BLaER1 treated with 17β-estradiol and CSF1 and Interleukin-3, amounts not matched to agents 10 nM and 100 nM (cell line): ENCODE results near the gene CC2D2A.
A peak's percentile ranks its signal among the peaks of the same experiment; 100 is the strongest.

ENCODE experiments used
- H3K27ac ChIP-seq, 11 experiments: shearing (Covaris generic); formaldehyde crosslinking; 2 replicates each; pipeline ENCODE4 v1.8.1; 2022
- H3K27me3 ChIP-seq, 11 experiments: shearing (Covaris generic); formaldehyde crosslinking; 2 replicates each; pipeline ENCODE4 v1.8.1; 2022
- H3K36me3 ChIP-seq, 11 experiments: shearing (Covaris generic); formaldehyde crosslinking; 2 replicates each; pipeline ENCODE4 v1.8.1; 2022
- H3K4me1 ChIP-seq, 10 experiments: shearing (Covaris generic); formaldehyde crosslinking; 2 replicates each; pipeline ENCODE4 v1.8.1; 2022
- H3K4me2 ChIP-seq, 11 experiments: shearing (Covaris generic); formaldehyde crosslinking; 2 replicates each; pipeline ENCODE4 v1.8.1; 2022
- H3K4me3 ChIP-seq, 10 experiments: shearing (Covaris generic); formaldehyde crosslinking; 2 replicates each; pipeline ENCODE4 v1.8.1; 2022
- H3K9ac ChIP-seq, 11 experiments: shearing (Covaris generic); formaldehyde crosslinking; 2 replicates each; pipeline ENCODE4 v1.8.1; 2022
- H3K9me3 ChIP-seq, 11 experiments: shearing (Covaris generic); formaldehyde crosslinking; replicated peaks in 1 of 11; 2 replicates each; pipeline ENCODE4 v1.8.1; 2022
- H4K20me1 ChIP-seq, 11 experiments: shearing (Covaris generic); formaldehyde crosslinking; 2 replicates each; pipeline ENCODE4 v1.8.1; 2022
- Cebpa-rat ChIP-seq, 11 experiments: shearing (Covaris generic); IDR thresholded peaks; 2 replicates each; pipeline ENCODE4 v1.8.1; 2022

CC2D2A gene

GRCh38 chr4:15536552-15537499, 67.1 kb downstream of the CC2D2A start:
- no peak overlapping the region for H3K4me2 ChIP-seq
- no peak overlapping the region for H3K27ac ChIP-seq
- H3K4me3 ChIP-seq, result no peak overlapping the region
- H3K36me3 ChIP-seq, result peaks cover 0 to 77% (median 8%) of the 10 kb centered on the region in 11 experiments; a peak in 9 of 22 replicates
- no peak overlapping the region for H3K9ac ChIP-seq
- no peaks in the 10 kb centered on the region for H3K4me1 ChIP-seq
- peaks cover 0 to 8% (median 0%) of the 10 kb centered on the region in 11 experiments; a peak in 1 of 22 replicates for H4K20me1 ChIP-seq
- TF ChIP-seq Cebpa-rat (IDR thresholded peaks at IDR 0.05), result no peak
- H3K9me3 ChIP-seq, result no peaks in the 10 kb centered on the region
- H3K27me3 ChIP-seq, result no peaks in the 10 kb centered on the region

- Histone ChIP-seq H3K27ac (no peak overlapping the region), H3K4me2 (no peak overlapping the region), H3K9ac (no peak overlapping the region), H3K27me3 (no peaks in the 10 kb centered on the region), H3K9me3 (no peaks in the 10 kb centered on the region), H4K20me1 (peaks cover 0 to 7% (median 0%) of the 10 kb centered on the region in 11 experiments; a peak in 1 of 22 replicates), H3K4me1 (no peaks in the 10 kb centered on the region), H3K4me3 (no peak overlapping the region), H3K36me3 (peaks cover 0 to 96% (median 8%) of the 10 kb centered on the region in 11 experiments; a peak in 9 of 22 replicates)
- TF ChIP-seq Cebpa-rat (IDR thresholded peaks at IDR 0.05), result no peak
These were observed 72.3 kb downstream of the CC2D2A start for GRCh38 chr4:15541941-15542340.

GRCh38 chr4:15542760-15543159, 73.1 kb downstream of the CC2D2A start:
- no peak overlapping the region for H3K9ac ChIP-seq
- no peak overlapping the region for H3K27ac ChIP-seq
- peaks cover 0 to 94% (median 5%) of the 10 kb centered on the region in 11 experiments; a peak in 9 of 22 replicates for H3K36me3 ChIP-seq
- H3K4me1 ChIP-seq, result peaks cover 0 to 6% (median 4%) of the 10 kb centered on the region in 10 experiments; a peak in 8 of 20 replicates
- H3K27me3 ChIP-seq, result no peaks in the 10 kb centered on the region
- H4K20me1 ChIP-seq, result no peaks in the 10 kb centered on the region
- no peak for TF ChIP-seq Cebpa-rat (IDR thresholded peaks at IDR 0.05)
- no peak overlapping the region for H3K4me3 ChIP-seq
- H3K9me3 ChIP-seq, result no peaks in the 10 kb centered on the region
- no peak overlapping the region for H3K4me2 ChIP-seq

- Histone ChIP-seq H4K20me1 (no peaks in the 10 kb centered on the region), H3K27ac (no peak overlapping the region), H3K4me3 (no peak overlapping the region), H3K27me3 (no peaks in the 10 kb centered on the region), H3K9ac (no peak overlapping the region), H3K4me2 (no peak overlapping the region), H3K9me3 (no peaks in the 10 kb centered on the region), H3K4me1 (peaks cover 0 to 8% (median 5%) of the 10 kb centered on the region in 10 experiments; a peak in 8 of 20 replicates), H3K36me3 (peaks cover 0 to 92% (median 0%) of the 10 kb centered on the region in 11 experiments; a peak in 7 of 22 replicates)
- no peak for TF ChIP-seq Cebpa-rat (IDR thresholded peaks at IDR 0.05)
These were observed 74.0 kb downstream of the CC2D2A start for GRCh38 chr4:15543537-15544247.

- Histone ChIP-seq H3K36me3 (peaks cover 0 to 90% (median 0%) of the 10 kb centered on the region in 11 experiments; a peak in 8 of 22 replicates), H3K4me1 (peaks cover 0 to 8% (median 5%) of the 10 kb centered on the region in 10 experiments; a peak in 8 of 20 replicates), H3K27ac (no peak overlapping the region), H3K4me2 (no peak overlapping the region), H3K9me3 (no peaks in the 10 kb centered on the region), H3K4me3 (no peak overlapping the region), H3K9ac (no peak overlapping the region), H3K27me3 (no peaks in the 10 kb centered on the region), H4K20me1 (no peaks in the 10 kb centered on the region)
- no peak for TF ChIP-seq Cebpa-rat (IDR thresholded peaks at IDR 0.05)
These were observed 74.6 kb downstream of the CC2D2A start for GRCh38 chr4:15544248-15544729.

- H3K4me3 ChIP-seq, result no peak overlapping the region
- H3K36me3 ChIP-seq, result peaks cover 0 to 92% (median 0%) of the 10 kb centered on the region in 11 experiments; a peak in 8 of 22 replicates
- H3K9me3 ChIP-seq, result no peaks in the 10 kb centered on the region
- no peaks in the 10 kb centered on the region for H4K20me1 ChIP-seq
- H3K9ac ChIP-seq, result no peak overlapping the region
- no peak overlapping the region for H3K4me2 ChIP-seq
- H3K4me1 ChIP-seq, result peaks cover 0 to 8% (median 5%) of the 10 kb centered on the region in 10 experiments; a peak in 8 of 20 replicates
- H3K27ac ChIP-seq, result no peak overlapping the region
- TF ChIP-seq Cebpa-rat (IDR thresholded peaks at IDR 0.05), result no peak
- no peaks in the 10 kb centered on the region for H3K27me3 ChIP-seq
These were observed 75.7 kb downstream of the CC2D2A start for GRCh38 chr4:15545371-15545770.

- Histone ChIP-seq H3K9ac (no peak overlapping the region), H3K4me1 (peaks cover 0 to 8% (median 5%) of the 10 kb centered on the region in 10 experiments; a peak in 8 of 20 replicates), H3K4me3 (no peak overlapping the region), H3K27me3 (no peaks in the 10 kb centered on the region), H3K36me3 (peaks cover 0 to 86% (median 0%) of the 10 kb centered on the region in 11 experiments; a peak in 8 of 22 replicates), H4K20me1 (no peaks in the 10 kb centered on the region), H3K4me2 (peak overlapping the region in 8 of 11 experiments; percentile 6 to 43 (median 18); a peak in 10 of 22 replicates), H3K27ac (no peak overlapping the region), H3K9me3 (no peaks in the 10 kb centered on the region)
- no peak for TF ChIP-seq Cebpa-rat (IDR thresholded peaks at IDR 0.05)
These were observed 77.7 kb downstream of the CC2D2A start for GRCh38 chr4:15547392-15547791.

GRCh38 chr4:15550491-15550890, 80.8 kb downstream of the CC2D2A start:
- no peak for TF ChIP-seq Cebpa-rat (IDR thresholded peaks at IDR 0.05)
- Histone ChIP-seq H3K9me3 (no peaks in the 10 kb centered on the region), H3K4me1 (peaks cover 0 to 14% (median 5%) of the 10 kb centered on the region in 10 experiments; a peak in 8 of 20 replicates), H3K4me3 (no peak overlapping the region), H3K27ac (no peak overlapping the region), H3K36me3 (peaks cover 0 to 85% (median 0%) of the 10 kb centered on the region in 11 experiments; a peak in 8 of 22 replicates), H3K27me3 (no peaks in the 10 kb centered on the region), H4K20me1 (no peaks in the 10 kb centered on the region; a peak in 1 of 22 replicates), H3K4me2 (no peak overlapping the region), H3K9ac (no peak overlapping the region)
